Stimulated activated naive CD4-positive, alpha-beta T cell (primary cell): ENCODE data around the gene CLCN2.
A peak's percentile ranks its signal among the peaks of the same experiment; 100 is the strongest.
"Not testable (repeated sequence)": the region's sequence is repeated elsewhere in the genome, so short reads cannot be mapped to it uniquely, and the experiment has no call there.

Source experiments
- DNase-seq, 6 experiments: peaks; one replicate each; lab custom pipeline; 2025; lab: John Stamatoyannopoulos, UW

The CLCN2 gene

GRCh38 chr3:184345317-184346144 is 15.9 kb downstream of the CLCN2 start:
- no peak for DNase-seq

- no peak for DNase-seq
These were observed 16.7 kb downstream of the CLCN2 start for GRCh38 chr3:184344579-184345316.

DNA sequence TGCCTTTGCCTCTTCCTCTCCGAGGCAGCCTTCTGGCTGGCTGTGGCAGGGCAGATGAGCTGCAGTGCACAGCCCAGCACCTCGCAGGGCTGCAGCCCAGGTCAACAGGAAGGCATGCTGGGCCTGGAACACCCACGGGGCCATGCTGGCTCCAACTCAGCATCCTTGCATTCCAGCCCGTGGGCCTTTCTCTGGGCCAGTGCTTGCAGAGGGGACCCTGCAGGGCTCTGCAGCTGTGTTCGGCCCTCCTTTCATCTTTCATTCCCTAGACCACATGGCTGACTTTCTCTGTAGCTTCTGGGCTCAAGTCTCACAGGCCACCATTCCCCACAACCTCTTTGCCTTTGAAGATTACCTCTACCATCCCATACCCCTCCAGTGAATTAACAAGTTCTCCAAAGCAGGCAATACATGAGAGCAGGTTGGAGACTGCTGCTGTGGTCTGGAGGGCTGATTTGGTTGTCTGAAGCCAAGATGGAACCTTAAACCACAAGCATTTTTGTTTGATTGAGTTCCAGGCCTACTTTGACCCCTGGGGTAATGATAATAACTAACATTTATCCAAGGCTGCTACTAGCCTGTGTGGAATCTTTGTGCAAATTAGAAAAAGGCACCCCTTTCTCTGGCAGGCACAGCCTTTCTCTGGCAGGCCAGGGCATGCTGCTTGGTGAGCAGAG is 18.1 kb downstream of the CLCN2 start:
- no peak for DNase-seq

DNA sequence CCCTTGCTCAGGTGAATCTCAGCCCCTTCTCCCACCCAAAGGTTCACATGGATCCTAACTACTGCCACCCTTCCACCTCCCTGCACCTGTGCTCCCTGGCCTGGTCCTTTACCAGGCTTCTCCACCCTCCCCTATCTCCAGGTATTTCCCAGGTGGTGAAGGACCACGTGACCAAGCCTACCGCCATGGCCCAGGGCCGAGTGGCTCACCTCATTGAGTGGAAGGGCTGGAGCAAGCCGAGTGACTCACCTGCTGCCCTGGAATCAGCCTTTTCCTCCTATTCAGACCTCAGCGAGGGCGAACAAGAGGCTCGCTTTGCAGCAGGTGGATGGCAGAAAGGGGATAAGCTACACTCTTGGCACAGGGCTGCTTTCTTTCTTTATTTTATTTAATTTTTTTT is 19.5 kb downstream of the CLCN2 start:
- no peak for DNase-seq

DNA sequence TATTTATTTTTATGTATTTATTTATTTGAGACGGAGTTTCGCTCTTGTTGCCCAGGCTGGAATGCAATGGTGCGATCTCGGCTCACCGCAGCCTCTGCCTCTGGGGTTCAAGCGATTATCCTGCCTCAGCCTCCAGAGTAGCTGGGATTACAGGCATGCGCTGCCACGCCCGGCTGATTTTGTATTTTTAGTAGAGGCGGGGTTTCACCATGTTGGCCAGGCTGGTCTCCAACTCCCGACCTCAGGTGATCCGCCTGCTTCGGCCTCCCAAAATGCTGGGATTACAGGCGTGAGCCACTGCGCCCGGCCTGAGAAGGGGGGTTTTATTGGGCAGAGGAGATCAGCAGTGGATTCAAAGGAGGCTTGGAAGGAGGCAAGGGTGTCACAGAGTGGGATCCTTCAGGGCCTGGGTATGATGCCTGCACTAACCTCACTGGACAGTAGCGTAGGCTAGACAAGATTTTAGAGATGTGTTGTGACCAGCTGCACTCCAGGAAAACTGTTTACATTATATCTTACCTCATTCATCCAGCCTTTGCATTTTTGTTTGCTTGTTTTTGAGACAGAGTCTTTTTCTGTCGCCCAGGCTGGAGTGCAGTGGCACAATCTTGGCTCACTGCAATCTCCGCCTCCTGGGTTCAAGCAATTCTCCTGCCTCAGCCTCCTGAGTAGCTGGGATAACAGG is 21.8 kb downstream of the CLCN2 start:
- DNase-seq: not testable (repeated sequence)

DNA sequence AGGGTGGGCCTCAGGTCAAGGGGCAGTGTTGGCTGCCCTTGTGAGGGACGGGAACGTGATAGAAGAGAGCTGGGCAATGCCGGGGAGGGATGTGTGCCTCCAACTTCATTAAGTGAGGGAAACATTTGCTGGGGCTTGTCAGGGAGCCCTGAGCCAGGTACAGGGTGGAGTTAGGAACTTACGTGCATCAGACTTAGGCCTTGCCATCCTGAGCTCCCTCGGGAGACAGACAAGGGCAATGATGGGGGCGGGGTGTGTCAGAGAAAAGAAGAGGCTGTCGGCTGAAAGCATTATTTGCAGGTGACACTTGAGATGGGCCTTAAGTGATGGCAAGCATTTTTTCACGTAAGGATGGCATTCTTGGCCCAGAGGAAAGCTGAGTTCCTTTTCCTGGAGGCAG is 22.4 kb downstream of the CLCN2 start:
- DNase-seq: no peak

DNA sequence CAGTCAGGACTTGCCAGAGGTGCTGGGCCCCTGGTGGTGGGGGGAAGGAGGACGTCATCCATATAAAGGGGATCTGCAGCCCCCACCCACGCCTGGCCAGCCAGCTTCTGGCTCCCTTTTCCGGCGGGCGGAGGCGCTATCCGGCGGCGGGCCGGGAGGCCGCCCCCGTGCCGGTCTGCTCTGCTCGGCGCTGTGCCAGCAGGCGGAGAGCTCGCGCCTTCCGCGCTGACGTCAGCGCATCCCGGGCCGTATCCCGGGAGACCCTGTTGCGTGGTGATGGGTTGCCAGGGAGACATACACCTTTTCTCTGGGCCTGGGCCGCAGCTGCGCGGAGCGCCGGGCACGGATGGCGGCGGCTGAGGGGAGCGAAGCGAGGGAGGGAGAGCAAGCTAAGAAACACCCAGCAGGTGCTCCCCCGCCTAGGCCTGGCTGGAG is 22.9 kb downstream of the CLCN2 start:
- no peak for DNase-seq

- DNase-seq: no peak
These were observed 23.4 kb downstream of the CLCN2 start for GRCh38 chr3:184337981-184338380.

DNA sequence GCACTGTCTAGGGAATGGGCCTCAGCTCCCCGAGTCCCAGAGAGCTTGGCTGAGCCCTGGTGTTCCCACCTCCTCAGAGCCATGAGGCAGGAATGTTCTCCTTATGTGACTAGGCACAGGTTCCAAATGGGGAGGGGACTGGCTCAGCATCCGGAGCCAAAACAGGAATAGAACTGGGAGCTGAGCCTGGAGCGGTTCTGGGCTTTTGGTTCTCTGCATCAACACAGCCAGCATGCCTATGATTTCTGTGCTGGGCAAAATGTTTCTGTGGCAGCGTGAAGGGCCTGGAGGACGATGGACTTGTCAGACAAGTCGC is 24.0 kb downstream of the CLCN2 start, which contains the start of gene FAM131A:
TSS of gene FAM131A (plus strand) at position 202 of the 316 bp plus-strand sequence. CDS start at position 233, 31 bp downstream.
- no peak for DNase-seq

DNA sequence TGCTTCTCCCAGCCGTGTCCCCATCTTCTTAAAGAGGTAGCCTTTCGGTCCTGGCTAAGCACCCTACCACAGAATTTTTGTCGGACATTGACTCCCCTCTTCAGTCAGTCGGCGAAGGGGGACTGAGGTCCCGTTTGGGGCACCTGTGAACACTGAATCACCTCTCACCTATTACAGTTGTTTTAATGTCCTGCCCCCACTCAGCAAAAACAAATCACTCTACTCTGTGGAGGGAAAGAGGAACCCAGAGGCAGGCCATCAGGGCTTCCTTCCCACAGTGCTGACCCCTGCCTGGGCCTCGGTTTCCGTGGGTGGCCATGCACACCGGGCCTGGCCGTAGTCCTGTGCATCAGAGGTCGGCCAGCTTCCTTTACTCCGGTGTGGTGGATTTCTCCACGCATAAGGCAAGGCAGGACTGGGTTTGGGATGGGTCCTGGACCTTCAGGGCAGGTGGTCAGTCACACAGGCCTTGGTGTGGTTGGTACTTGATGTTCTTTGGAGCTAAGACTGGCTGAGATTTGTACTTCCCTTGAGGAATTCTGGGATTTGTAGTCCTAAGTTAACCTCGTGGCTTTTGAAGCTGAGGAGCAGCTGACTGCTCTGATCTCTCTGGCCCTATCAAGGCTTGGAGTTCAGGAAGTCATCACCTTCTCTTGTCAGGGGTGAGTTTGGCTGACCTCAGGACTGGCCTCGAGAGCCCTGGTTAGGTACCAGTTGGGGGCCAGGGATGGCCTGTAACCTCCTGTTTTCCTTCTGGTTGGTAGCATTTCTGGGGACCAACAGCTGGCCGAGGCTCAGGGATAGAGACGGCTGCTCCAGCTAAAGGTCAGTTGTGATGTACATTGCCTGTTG is 24.6 kb downstream of the CLCN2 start:
- peak in 2 of 6 experiments; percentile 10 to 35 for DNase-seq

GRCh38 chr3:184335661-184336546 is 25.5 kb downstream of the CLCN2 start:
- DNase-seq: peak; percentile 75 to 91 (median 82)

DNA sequence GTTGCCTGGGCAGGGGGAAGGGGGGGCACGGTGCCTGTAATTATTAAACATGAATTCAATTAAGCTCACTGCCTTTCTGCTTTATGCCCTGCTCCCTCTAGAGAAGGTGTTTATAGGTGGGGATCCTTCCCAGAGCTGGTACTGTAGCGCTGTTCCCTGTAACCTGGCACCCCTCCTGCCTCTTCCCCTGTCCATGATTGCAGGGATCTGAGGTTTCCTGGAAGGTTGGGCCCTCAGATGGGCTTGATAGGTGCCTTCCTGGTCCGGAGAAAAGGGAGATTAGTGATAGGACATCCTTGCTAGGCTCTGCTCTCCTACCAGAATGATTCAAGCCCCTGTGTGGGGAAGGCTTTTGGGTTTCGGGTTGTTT is 26.1 kb downstream of the CLCN2 start:
- DNase-seq: no peak

DNA sequence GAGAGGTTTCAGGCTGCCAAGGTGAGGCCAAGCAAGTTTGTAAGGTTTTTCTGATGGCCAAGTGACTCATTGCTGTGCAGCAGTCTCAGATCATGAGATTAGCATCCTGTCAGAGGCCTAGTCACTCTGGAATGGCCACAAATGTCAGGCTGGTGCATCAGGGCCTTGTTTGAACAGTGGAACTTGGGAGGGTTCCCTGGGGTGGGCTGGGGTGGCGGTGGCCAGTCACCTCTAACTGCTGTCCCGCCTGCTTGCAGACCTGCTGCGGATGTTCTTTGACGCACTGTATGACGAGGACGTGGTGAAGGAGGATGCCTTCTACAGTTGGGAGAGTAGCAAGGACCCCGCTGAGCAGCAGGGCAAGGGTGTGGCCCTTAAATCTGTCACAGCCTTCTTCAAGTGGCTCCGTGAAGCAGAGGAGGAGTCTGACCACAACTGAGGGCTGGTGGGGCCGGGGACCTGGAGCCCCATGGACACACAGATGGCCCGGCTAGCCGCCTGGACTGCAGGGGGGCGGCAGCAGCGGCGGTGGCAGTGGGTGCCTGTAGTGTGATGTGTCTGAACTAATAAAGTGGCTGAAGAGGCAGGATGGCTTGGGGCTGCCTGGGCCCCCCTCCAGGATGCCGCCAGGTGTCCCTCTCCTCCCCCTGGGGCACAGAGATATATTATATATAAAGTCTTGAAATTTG is 26.8 kb downstream of the CLCN2 start:
- DNase-seq: peak in 2 of 6 experiments; percentile 13 to 29

DNA sequence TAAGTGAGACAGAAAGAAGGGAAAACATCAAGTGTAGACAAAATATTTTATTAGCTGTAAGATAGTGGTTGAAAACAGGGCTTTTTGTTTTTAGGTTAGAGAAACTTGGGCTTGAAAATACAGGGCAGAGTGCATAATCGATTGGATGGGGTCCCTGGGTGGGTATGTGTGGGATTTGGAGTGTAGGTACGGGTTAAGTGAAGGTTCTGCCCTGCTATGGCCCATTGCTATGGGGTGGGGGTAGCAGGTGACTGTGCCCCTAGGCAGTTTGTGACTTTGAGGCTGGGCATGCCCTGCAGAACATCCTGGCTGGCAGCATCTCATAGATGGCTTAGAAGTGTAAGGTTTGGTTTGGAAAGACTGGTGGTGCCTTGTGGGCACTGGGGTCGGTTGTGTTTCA is 27.7 kb downstream of the CLCN2 start:
- no peak for DNase-seq

GRCh38 chr3:184333190-184333589 is 28.2 kb downstream of the CLCN2 start:
- no peak for DNase-seq

GRCh38 chr3:184332370-184333090 is 28.9 kb downstream of the CLCN2 start:
- no peak for DNase-seq

GRCh38 chr3:184328516-184328915 is 32.9 kb downstream of the CLCN2 start:
- no peak for DNase-seq

GRCh38 chr3:184327171-184327570 is 34.2 kb downstream of the CLCN2 start:
- DNase-seq: no peak
